H1 (cell line): ENCODE results near the gene ALS2CL. TPM values are rescaled to one million over a fixed set of nuclear protein-coding genes. Genes with fewer than 3 reads are reported as not detected.

ENCODE experiments used
- CTCF ChIA-PET: fragments of 300-600 bp; sonication (Branson Sonifier 250); formaldehyde crosslinking; loops from one replicate; lab custom pipeline; 2021; ENCODE audit not compliant: partially characterized antibody; lab: Charles Lee
- POLR2A ChIA-PET: fragments of 300-600 bp; sonication (Branson Sonifier 250); formaldehyde crosslinking; loops from one replicate; lab custom pipeline; 2021; ENCODE audit warnings: inconsistent platforms; ENCODE audit not compliant: partially characterized antibody; lab: Charles Lee
- DNase-seq, 2 experiments: peaks; one replicate each; pipeline versions ENCODE4 v3.0.0 to v3.0.0-alpha.2; 2010 to 2022; ENCODE audit warnings: low spot score in 2 of 2, low read depth in 1 of 2, mixed read lengths in 1 of 2
- FAIRE-seq: peaks from 2 replicates; lab custom pipeline; 2011; peaks lifted over from hg19 to GRCh38; lab: Jason Lieb, UNC
- H2AFZ ChIP-seq: 2 replicates; pipeline ENCODE4 v1.8.1; 2012; ENCODE audit warnings: low read length, inconsistent platforms
- H2AK5ac ChIP-seq: 2 replicates; pipeline ENCODE4 v1.6.1; 2013; ENCODE audit warnings: low read depth, low read length
- H2BK120ac ChIP-seq: replicated peaks from 2 replicates; pipeline ENCODE3; 2013; ENCODE audit warnings: low read depth, low read length, inconsistent platforms
- H2BK12ac ChIP-seq: 2 replicates; pipeline ENCODE4 v1.6.1; 2013; ENCODE audit warnings: low read depth, low read length
- H2BK15ac ChIP-seq: 2 replicates; pipeline ENCODE4 v1.6.1; 2013; ENCODE audit warnings: low read length
- H2BK20ac ChIP-seq: 2 replicates; pipeline ENCODE4 v1.6.1; 2013; ENCODE audit warnings: low read length
- H2BK5ac ChIP-seq: 2 replicates; pipeline ENCODE4 v1.6.1; 2013; ENCODE audit warnings: low read depth, low read length
- H3K14ac ChIP-seq: 2 replicates; pipeline ENCODE4 v1.6.1; 2013; ENCODE audit warnings: inconsistent platforms; ENCODE audit not compliant: insufficient read length
- H3K18ac ChIP-seq: 2 replicates; pipeline ENCODE4 v1.6.1; 2013; ENCODE audit warnings: low read length; ENCODE audit errors: extremely low read depth
- H3K23ac ChIP-seq: 2 replicates; pipeline ENCODE4 v1.6.1; 2013; ENCODE audit warnings: inconsistent platforms; ENCODE audit not compliant: insufficient read length
- H3K23me2 ChIP-seq: 2 replicates; pipeline ENCODE4 v1.6.1; 2013; ENCODE audit warnings: low read depth, low read length
- H3K27ac ChIP-seq: 2 replicates; pipeline ENCODE4 v1.6.1; 2011; ENCODE audit warnings: low read depth, low read length, inconsistent platforms
- H3K27me3 ChIP-seq, 4 experiments: replicated peaks in 1 of 4; 1 replicate in 1 of 4; 2 replicates in 3 of 4; pipeline versions ENCODE4 v1.6.1 to v1.8.1; 2011 to 2013; ENCODE audit warnings: low read length in 3 of 4, mild to moderate bottlenecking in 3 of 4, inconsistent platforms in 2 of 4, mixed read lengths in 2 of 4, moderate library complexity in 1 of 4; ENCODE audit not compliant: control insufficient read depth in 3 of 4, insufficient read depth in 3 of 4; ENCODE audit errors: extremely low read depth in 1 of 4
- H3K36me3 ChIP-seq, 4 experiments: 2 replicates each; pipeline versions ENCODE4 v1.6.1 to v1.8.1; 2011 to 2013; ENCODE audit warnings: mild to moderate bottlenecking in 4 of 4, low read length in 3 of 4, moderate library complexity in 2 of 4, control low read depth in 1 of 4, inconsistent platforms in 1 of 4; ENCODE audit not compliant: insufficient read depth in 4 of 4, control insufficient read depth in 2 of 4
- H3K4ac ChIP-seq: replicated peaks from 2 replicates; pipeline ENCODE3; 2013; ENCODE audit warnings: low read length, low read depth, mixed read lengths, inconsistent platforms; ENCODE audit not compliant: insufficient read length
- H3K4me1 ChIP-seq, 4 experiments: replicated peaks in 1 of 4; 1 replicate in 1 of 4; 2 replicates in 3 of 4; pipeline versions ENCODE4 v1.6.1 to v1.8.1; 2011 to 2013; ENCODE audit warnings: low read length in 3 of 4, inconsistent platforms in 2 of 4, mixed read lengths in 1 of 4; ENCODE audit not compliant: insufficient read depth in 4 of 4, control insufficient read depth in 3 of 4
- H3K4me2 ChIP-seq, 2 experiments: 2 replicates each; pipeline versions ENCODE4 v1.6.1 to v1.8.1; 2011 to 2013; ENCODE audit warnings: low read depth in 2 of 2, low read length in 2 of 2, control low read depth in 1 of 2, inconsistent platforms in 1 of 2, mild to moderate bottlenecking in 1 of 2; ENCODE audit not compliant: insufficient read depth in 1 of 2
- H3K4me3 ChIP-seq, 4 experiments: fragments of 200-600, 300-600 bp in 1 of 4; sonication (generic), shearing (Covaris generic), sonication (Bioruptor Twin) in 1 of 4; 2 replicates each; pipeline versions ENCODE4 v1.5.1 to v1.8.1; 2011 to 2016; ENCODE audit warnings: low read length in 4 of 4, low read depth in 3 of 4, control low read depth in 2 of 4, inconsistent platforms in 2 of 4, mild to moderate bottlenecking in 2 of 4, mixed read lengths in 1 of 4, moderate library complexity in 1 of 4; ENCODE audit not compliant: insufficient read depth in 2 of 4; ENCODE audit errors: extremely low read depth in 1 of 4
- H3K56ac ChIP-seq: replicated peaks from 2 replicates; pipeline ENCODE3; 2013; ENCODE audit warnings: low read depth, mild to moderate bottlenecking, mixed read lengths, low read length, inconsistent platforms; ENCODE audit not compliant: insufficient read length
- H3K79me1 ChIP-seq: 2 replicates; pipeline ENCODE4 v1.6.1; 2013; ENCODE audit warnings: low read depth, low read length, control low read depth
- H3K79me2 ChIP-seq, 2 experiments: 2 replicates each; pipeline versions ENCODE4 v1.6.1 to v1.8.1; 2012 to 2013; ENCODE audit warnings: low read length in 2 of 2, mild to moderate bottlenecking in 2 of 2, inconsistent platforms in 1 of 2; ENCODE audit not compliant: insufficient read depth in 2 of 2, control insufficient read depth in 1 of 2
- H3K9ac ChIP-seq, 4 experiments: replicated peaks in 1 of 4; 1 replicate in 1 of 4; 2 replicates in 3 of 4; pipeline versions ENCODE4 v1.6.1 to v1.8.1; 2011 to 2013; ENCODE audit warnings: low read depth in 3 of 4, low read length in 3 of 4, control low read depth in 2 of 4, mild to moderate bottlenecking in 2 of 4, moderate library complexity in 2 of 4, inconsistent platforms in 1 of 4; ENCODE audit errors: extremely low read depth in 1 of 4
- H3K9me3 ChIP-seq, 2 experiments: 2 replicates each; pipeline versions ENCODE4 v1.6.1 to v1.8.1; 2012 to 2013; ENCODE audit warnings: mild to moderate bottlenecking in 2 of 2, moderate library complexity in 2 of 2, control low read depth in 1 of 2, inconsistent platforms in 1 of 2, low read depth in 1 of 2, low read length in 1 of 2, mixed read lengths in 1 of 2; ENCODE audit not compliant: insufficient read depth in 2 of 2
- H4K20me1 ChIP-seq, 2 experiments: replicated peaks in 1 of 2; 2 replicates each; pipeline versions ENCODE3 to v1.8.1; 2011 to 2013; ENCODE audit warnings: inconsistent platforms in 2 of 2, low read length in 2 of 2, mild to moderate bottlenecking in 1 of 2; ENCODE audit not compliant: insufficient read depth in 2 of 2, control insufficient read depth in 1 of 2
- H4K5ac ChIP-seq: 2 replicates; pipeline ENCODE4 v1.6.1; 2013; ENCODE audit warnings: low read length, low read depth, mixed read lengths, inconsistent platforms; ENCODE audit not compliant: insufficient read length
- H4K8ac ChIP-seq: 2 replicates; pipeline ENCODE4 v1.8.0; 2013; ENCODE audit warnings: mild to moderate bottlenecking, moderate library complexity, low read length, inconsistent platforms; ENCODE audit not compliant: insufficient read depth; ENCODE audit errors: extremely low read depth
- H4K91ac ChIP-seq: replicated peaks from 2 replicates; pipeline ENCODE3; 2013; ENCODE audit warnings: low read length, mixed read lengths, inconsistent platforms; ENCODE audit not compliant: insufficient read length
- NRF1 ChIP-seq: IDR thresholded peaks from 2 replicates; pipeline ENCODE4 v1.6.1; 2011; ENCODE audit warnings: mild to moderate bottlenecking, low read depth, low read length, improper control_type of control experiment
- RXRA ChIP-seq: IDR thresholded peaks from 2 replicates; pipeline ENCODE4 v1.6.1; 2011; ENCODE audit warnings: low read depth, mild to moderate bottlenecking, low read length, moderate library complexity; ENCODE audit not compliant: insufficient read depth
- SAP30 ChIP-seq: fragments of 300-600 bp; sonication (generic); IDR thresholded peaks from 2 replicates; pipeline ENCODE4 v1.7.1; 2012; ENCODE audit warnings: low read length, moderate library complexity, mild to moderate bottlenecking, inconsistent platforms; ENCODE audit not compliant: insufficient read depth, insufficient replicate concordance
- WGBS, 2 experiments: shearing (Covaris generic) in 1 of 2; methylation state at CpG; one replicate each; pipeline versions ENCODE4 v1.1.6 to v1.1.7; 2013 to 2015; ENCODE audit warnings: low lambda C conversion rate in 2 of 2, mixed read lengths in 2 of 2, inconsistent platforms in 1 of 2, low coverage in 1 of 2, missing lambda C conversion rate in 1 of 2; ENCODE audit not compliant: insufficient replicate concordance in 2 of 2, insufficient coverage in 1 of 2, insufficient read length in 1 of 2; ENCODE audit errors: extremely low coverage in 1 of 2, missing lambda C conversion rate in 1 of 2; 5-methylcytosine and 5-hydroxymethylcytosine counted together
- polyA plus RNA-seq, 7 experiments: library from polyadenylated mRNA; depleted of rRNA in 3 of 7; stranded (reverse) in 5 of 7; unstranded in 2 of 7; fragments of >200 nt in 5 of 7; fragments of 200-250 nt in 2 of 7; gene quantifications; 1 replicate in 5 of 7; 2 replicates in 1 of 7; 4 replicates in 1 of 7; pipeline versions ENCODE4 v1.2.1 to v1.2.3, GENCODE V29; 2011 to 2013; ENCODE audit warnings: missing spikeins in 2 of 7, mixed read lengths in 2 of 7
- total RNA-seq: library from RNA; stranded (reverse); fragmentation: NEBNext Ultra II Directional; extraction: Animal tissue kit (Norgen Biotek cat#: 25700); gene quantifications from 2 replicates; pipeline ENCODE4 v1.2.1, GENCODE V29; 2021

ALS2CL gene
- total and polyA plus RNA-seq, 2 of the 8 experiments (the other 6 are each of a cell fraction or from before 2014, with no cell fraction given): 4.8 to 5.4 TPM

DNA sequence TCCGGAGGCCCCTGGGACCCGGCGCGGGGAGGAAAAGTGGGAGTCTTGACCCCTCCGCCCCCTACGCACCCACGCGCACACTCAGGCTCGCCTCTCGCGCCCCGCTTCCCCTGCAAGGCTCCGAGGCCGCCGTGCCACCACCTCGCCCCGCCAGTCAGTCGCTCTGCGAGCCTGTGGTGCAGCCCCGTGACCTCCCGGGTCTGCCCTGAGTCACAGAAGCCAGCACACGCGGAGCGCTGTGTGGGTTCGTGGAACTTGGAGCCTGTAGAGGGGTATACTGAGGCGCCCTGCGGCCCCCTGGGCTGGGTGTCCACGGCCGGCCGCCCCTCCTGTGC is 380 bp upstream of the ALS2CL start:
- peak overlapping the region in 2 of 4 experiments; percentile 56 to 62; a peak in 3 of 8 replicates for H3K4me3 ChIP-seq
- no peak for FAIRE-seq

More for the DNA sequence above, 380 bp upstream of the ALS2CL start:
- Histone ChIP-seq H3K9ac (no peak overlapping the region), H2BK5ac (no peak overlapping the region), H3K79me2 (no peaks in the 10 kb centered on the region), H4K8ac (peak overlapping the region; percentile 82), H2BK15ac (peak overlapping the region; percentile 46; the same call in 1 of the 2 replicates), H3K23ac (no peak overlapping the region), H3K4me2 (peak overlapping the region; percentile 69 to 86), H3K36me3 (no peaks in the 10 kb centered on the region), H3K56ac (no peak overlapping the region), H3K4me1 (peaks cover 0 to 24% (median 19%) of the 10 kb centered on the region in 4 experiments; a peak in 6 of 7 replicates), H4K20me1 (peaks cover 0 to 8% of the 10 kb centered on the region in 2 experiments), H3K14ac (no peak overlapping the region), H2AK5ac (no peak overlapping the region), H2BK20ac (no peak overlapping the region), H3K9me3 (no peaks in the 10 kb centered on the region), H3K27ac (no peak overlapping the region), H2AFZ (0 out of 2 replicates have a peak overlapping the region, but pooled peaks have one; percentile 52), H3K4ac (no peak overlapping the region), H3K27me3 (peaks cover 2 to 31% (median 19%) of the 10 kb centered on the region in 4 experiments), H3K18ac (no peak overlapping the region; the same call in none of the 2 replicates), H2BK120ac (no peak overlapping the region), H3K23me2 (peaks cover 6% of the 10 kb centered on the region; the same call in 1 of the 2 replicates), H4K5ac (no peak overlapping the region), H2BK12ac (no peak overlapping the region), H4K91ac (peak overlapping the region; percentile 26), H3K79me1 (no peaks in the 10 kb centered on the region)
- 32% methylated on average over 24 of the region's 30 CpGs; no CpG with 5 or more reads in 1 of the 2 experiments for WGBS, 2 experiments
- CTCF ChIA-PET: interaction anchor here (0.5 to 7.2 kb wide), 13 partner anchors 9 to 233 kb away, joined by 3 to 64 read pairs (median 6); no protein-coding TSS in a partner anchor
- no peak for TF ChIP-seq NRF1
- no peak for TF ChIP-seq RXRA
- TF ChIP-seq SAP30: no peak
- POLR2A ChIA-PET: interaction anchor here (0.6 to 1.6 kb wide), 5 partner anchors 8 to 345 kb away, joined by 3 to 6 read pairs (median 3); no protein-coding TSS in a partner anchor
- DNase-seq: peak in 1 of 2 experiments; percentile 66
